Loucy (cell line): ENCODE measurements around the gene SRD5A1.

ENCODE experiments used
- H2AFZ ChIP-seq: fragments of 200-600 bp; sonication (generic); 2 replicates; pipeline ENCODE4 v1.6.0; 2016; ENCODE audit warnings: antibody characterized with exemption, mild to moderate bottlenecking, low read length, moderate library complexity
- H3F3A ChIP-seq: fragments of 200-600 bp; 2 replicates; pipeline ENCODE4 v1.6.0; 2016; ENCODE audit warnings: antibody characterized with exemption, low read depth, mild to moderate bottlenecking
- H3K27me3 ChIP-seq: fragments of 200-600 bp; sonication (generic); 2 replicates; pipeline ENCODE4 v1.6.1; 2014; ENCODE audit warnings: low read length, mild to moderate bottlenecking; ENCODE audit not compliant: insufficient read depth, poor library complexity, severe bottlenecking
- H3K36me3 ChIP-seq: fragments of 200-600 bp; sonication (generic); 2 replicates; pipeline ENCODE4 v1.6.1; 2016; ENCODE audit warnings: low read length; ENCODE audit not compliant: insufficient read depth
- H3K4me1 ChIP-seq: fragments of 200-600 bp; sonication (generic); 2 replicates; pipeline ENCODE4 v1.5.1; 2014; ENCODE audit warnings: low read length, mild to moderate bottlenecking; ENCODE audit not compliant: insufficient read depth, poor library complexity, severe bottlenecking
- H3K4me2 ChIP-seq: fragments of 200-600 bp; sonication (generic); 2 replicates; pipeline ENCODE4 v1.6.0; 2014; ENCODE audit warnings: antibody characterized with exemption, low read length, low read depth, mild to moderate bottlenecking; ENCODE audit not compliant: poor library complexity, severe bottlenecking
- H3K4me3 ChIP-seq: fragments of 200-600 bp; sonication (generic); 2 replicates; pipeline ENCODE4 v1.5.1; 2014; ENCODE audit warnings: low read length, mild to moderate bottlenecking, mixed read lengths; ENCODE audit not compliant: poor library complexity, severe bottlenecking
- H3K79me2 ChIP-seq: fragments of 200-600 bp; sonication (generic); 2 replicates; pipeline ENCODE4 v1.6.1; 2014; ENCODE audit warnings: low read length; ENCODE audit not compliant: insufficient read depth
- H3K9ac ChIP-seq: fragments of 200-600 bp; sonication (generic); 2 replicates; pipeline ENCODE4 v1.6.0; 2014; ENCODE audit warnings: mild to moderate bottlenecking, low read depth, low read length, moderate library complexity; ENCODE audit not compliant: poor library complexity, severe bottlenecking
- H3K9me2 ChIP-seq: fragments of 200-600 bp; sonication (generic); replicated peaks from 2 replicates; pipeline ENCODE4 v1.6.1; 2016; ENCODE audit warnings: low read depth, low read length, mixed read lengths
- H3K9me3 ChIP-seq: fragments of 200-600 bp; sonication (generic); 2 replicates; pipeline ENCODE4 v1.6.1; 2014; ENCODE audit warnings: mild to moderate bottlenecking, antibody characterized with exemption, low read length, low read depth; ENCODE audit not compliant: insufficient read depth
- H4K20me1 ChIP-seq: fragments of 200-600 bp; sonication (generic); 2 replicates; pipeline ENCODE4 v1.6.0; 2014; ENCODE audit warnings: antibody characterized with exemption, low read length, mild to moderate bottlenecking; ENCODE audit not compliant: insufficient read depth, poor library complexity, severe bottlenecking
- EZH2phosphoT487 ChIP-seq: fragments of 200-600 bp; IDR thresholded peaks from 2 replicates; pipeline ENCODE4 v1.6.1; 2018; ENCODE audit warnings: antibody characterized with exemption, mild to moderate bottlenecking, moderate library complexity, borderline replicate concordance
- TF ChIP-seq, protein P1 (sequence below): fragments of 200-600 bp; sonication (generic); conservative IDR thresholded peaks from 2 replicates; pipeline ENCODE4 v1.5.1; 2014; ENCODE audit warnings: mild to moderate bottlenecking, antibody characterized with exemption, low read length

The SRD5A1 gene

DNA sequence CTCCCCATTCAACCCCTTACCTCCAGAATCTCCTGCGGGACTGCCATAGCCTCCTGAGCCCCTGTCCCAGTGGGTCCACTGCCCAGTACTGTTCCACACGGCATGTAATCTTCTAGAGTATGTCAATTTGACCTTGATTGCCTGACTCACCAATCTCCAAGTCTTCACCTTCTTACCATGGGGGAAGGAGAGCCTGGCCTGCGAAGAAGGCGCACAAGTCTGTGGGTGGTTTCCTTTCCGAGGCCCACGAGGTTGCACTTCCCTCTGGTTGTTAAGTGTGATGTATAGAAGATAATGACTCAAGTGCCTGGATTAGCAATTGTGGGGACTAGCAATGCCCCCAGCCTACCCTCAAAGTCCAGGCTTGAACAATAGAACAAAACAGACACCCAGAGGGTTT is 71.8 kb downstream of the SRD5A1 start:
- Histone ChIP-seq H3K4me1 (peaks cover 21% of the 10 kb centered on the region), H3K36me3 (no peaks in the 10 kb centered on the region), H3K27me3 (no peaks in the 10 kb centered on the region), H2AFZ (no peak overlapping the region), H3K4me3 (no peak overlapping the region), H3K4me2 (no peak overlapping the region), H3F3A (no peaks in the 10 kb centered on the region), H3K9me3 (no peaks in the 10 kb centered on the region), H4K20me1 (no peaks in the 10 kb centered on the region), H3K79me2 (no peaks in the 10 kb centered on the region), H3K9ac (no peak overlapping the region), H3K9me2 (no peaks in the 10 kb centered on the region)
- TF ChIP-seq, protein P1, sequence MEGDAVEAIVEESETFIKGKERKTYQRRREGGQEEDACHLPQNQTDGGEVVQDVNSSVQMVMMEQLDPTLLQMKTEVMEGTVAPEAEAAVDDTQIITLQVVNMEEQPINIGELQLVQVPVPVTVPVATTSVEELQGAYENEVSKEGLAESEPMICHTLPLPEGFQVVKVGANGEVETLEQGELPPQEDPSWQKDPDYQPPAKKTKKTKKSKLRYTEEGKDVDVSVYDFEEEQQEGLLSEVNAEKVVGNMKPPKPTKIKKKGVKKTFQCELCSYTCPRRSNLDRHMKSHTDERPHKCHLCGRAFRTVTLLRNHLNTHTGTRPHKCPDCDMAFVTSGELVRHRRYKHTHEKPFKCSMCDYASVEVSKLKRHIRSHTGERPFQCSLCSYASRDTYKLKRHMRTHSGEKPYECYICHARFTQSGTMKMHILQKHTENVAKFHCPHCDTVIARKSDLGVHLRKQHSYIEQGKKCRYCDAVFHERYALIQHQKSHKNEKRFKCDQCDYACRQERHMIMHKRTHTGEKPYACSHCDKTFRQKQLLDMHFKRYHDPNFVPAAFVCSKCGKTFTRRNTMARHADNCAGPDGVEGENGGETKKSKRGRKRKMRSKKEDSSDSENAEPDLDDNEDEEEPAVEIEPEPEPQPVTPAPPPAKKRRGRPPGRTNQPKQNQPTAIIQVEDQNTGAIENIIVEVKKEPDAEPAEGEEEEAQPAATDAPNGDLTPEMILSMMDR = no peak
- TF ChIP-seq EZH2phosphoT487 = no peak

- H3K4me1 ChIP-seq = peaks cover 21% of the 10 kb centered on the region
- H3K9me2 ChIP-seq = no peaks in the 10 kb centered on the region
- no peaks in the 10 kb centered on the region for H3K9me3 ChIP-seq
- H2AFZ ChIP-seq = peak overlapping the region; percentile 61; the same call in 1 of the 2 replicates
- H3K36me3 ChIP-seq = no peaks in the 10 kb centered on the region
- H3K27me3 ChIP-seq = no peaks in the 10 kb centered on the region
- no peak overlapping the region for H3K4me2 ChIP-seq
- H4K20me1 ChIP-seq = no peaks in the 10 kb centered on the region
- TF ChIP-seq EZH2phosphoT487 = no peak
- TF ChIP-seq, protein P1 = no peak
- H3K4me3 ChIP-seq = no peak overlapping the region
- H3F3A ChIP-seq = no peaks in the 10 kb centered on the region
- H3K9ac ChIP-seq = no peak overlapping the region
- H3K79me2 ChIP-seq = no peaks in the 10 kb centered on the region
Measured at GRCh38 chr5:6705959-6706358, 72.7 kb downstream of the SRD5A1 start.

GRCh38 chr5:6707852-6708251 is 74.6 kb downstream of the SRD5A1 start:
- Histone ChIP-seq H3K4me3 (no peak overlapping the region), H3K79me2 (no peaks in the 10 kb centered on the region), H3K36me3 (no peaks in the 10 kb centered on the region), H4K20me1 (no peaks in the 10 kb centered on the region), H3F3A (no peaks in the 10 kb centered on the region), H2AFZ (peak overlapping the region; percentile 83), H3K9ac (peak overlapping the region; percentile 10), H3K4me2 (no peak overlapping the region), H3K9me3 (no peaks in the 10 kb centered on the region), H3K27me3 (no peaks in the 10 kb centered on the region), H3K9me2 (no peaks in the 10 kb centered on the region), H3K4me1 (peaks cover 21% of the 10 kb centered on the region)
- TF ChIP-seq, protein P1 = no peak
- no peak for TF ChIP-seq EZH2phosphoT487
